HG03354 (cell line): ENCODE results near the gene SNRPB.

Experiments used
- ATAC-seq: cut with Tn5 transposase; IDR thresholded peaks from one replicate; pipeline ENCODE4 v1.9.1; 2021; ENCODE audit warnings: mild to moderate bottlenecking; ENCODE audit not compliant: unreplicated experiment, poor library complexity, severe bottlenecking

SNRPB gene

GRCh38 chr20:2449386-2449785 lies 21.2 kb downstream of the SNRPB start:
- no peak for ATAC-seq

GRCh38 chr20:2446845-2447244 lies 23.7 kb downstream of the SNRPB start:
- no peak for ATAC-seq

GRCh38 chr20:2431185-2431584 lies 39.4 kb downstream of the SNRPB start:
- ATAC-seq = no peak

GRCh38 chr20:2430538-2430937 lies 40.1 kb downstream of the SNRPB start:
- ATAC-seq = no peak

- ATAC-seq = no peak
Observed at GRCh38 chr20:2429051-2429450, 41.5 kb downstream of the SNRPB start.

GRCh38 chr20:2421247-2421646 lies 49.3 kb downstream of the SNRPB start:
- ATAC-seq = no peak

- no peak for ATAC-seq
Observed at GRCh38 chr20:2420510-2420909, 50.1 kb downstream of the SNRPB start.

- no peak for ATAC-seq
Observed at GRCh38 chr20:2418388-2418787, 52.2 kb downstream of the SNRPB start.

- ATAC-seq = no peak
Observed at GRCh38 chr20:2417213-2417541, 53.4 kb downstream of the SNRPB start.

GRCh38 chr20:2416541-2417212 lies 53.9 kb downstream of the SNRPB start:
- no peak for ATAC-seq
